ENCODE results near the gene PRPS1. TPM values are rescaled to one million over a fixed set of nuclear protein-coding genes. Genes with fewer than 3 reads are reported as not detected.
A peak's percentile ranks its signal among the peaks of the same experiment; 100 is the strongest.

PRPS1 gene
- total RNA-seq, 1 experiment from 2014 or later, result 39.9 TPM

DNA sequence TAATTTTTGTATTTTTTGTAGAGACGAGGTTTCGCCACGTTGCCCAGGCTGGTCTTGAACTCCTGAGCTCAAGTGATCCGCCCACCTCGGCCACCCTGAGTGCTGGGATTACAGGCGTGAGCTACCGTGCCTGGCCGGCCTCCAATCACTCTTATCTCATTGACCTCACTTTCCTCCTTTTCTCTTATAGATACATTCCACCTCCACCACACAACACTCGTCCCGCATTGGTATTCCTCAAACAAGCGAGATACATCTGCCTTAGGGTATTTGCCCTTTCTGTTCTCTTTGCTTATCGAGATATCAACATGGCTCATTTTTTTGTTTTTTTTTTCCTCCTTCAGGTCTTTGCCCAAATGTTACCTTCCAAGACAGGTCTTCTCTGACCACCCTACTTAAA is 1.8 kb upstream of the PRPS1 start:
- in situ Hi-C loops (cut with HindIII; ENCODE audit: low pct_unique_long_range_greater_than_20kb, low sequenced_read_pairs), result no loop called here
- no peak for DNase-seq (ENCODE audit: low read depth, low spot score)

DNA sequence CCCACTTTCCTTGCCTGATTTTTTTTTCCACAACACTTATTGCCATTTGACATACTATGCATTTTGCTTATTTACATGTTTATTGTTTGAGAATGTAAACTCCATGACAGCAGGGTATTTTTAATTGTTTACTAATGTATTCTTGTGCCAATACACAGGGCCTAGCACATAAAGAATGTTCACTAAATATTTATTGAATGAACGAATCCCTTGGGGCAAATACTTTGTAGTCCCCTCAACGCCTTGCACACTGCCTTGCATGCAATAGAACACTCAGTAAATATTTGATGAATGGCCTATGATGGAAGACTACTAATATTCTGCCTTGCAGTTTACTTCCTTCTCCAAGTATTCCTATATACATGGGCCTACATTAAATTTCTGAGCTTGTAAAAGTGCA is 1.4 kb upstream of the PRPS1 start:
- in situ Hi-C loops (cut with HindIII; ENCODE audit: low pct_unique_long_range_greater_than_20kb, low sequenced_read_pairs), result no loop called here
- no peak for DNase-seq (ENCODE audit: low read depth, low spot score)

DNA sequence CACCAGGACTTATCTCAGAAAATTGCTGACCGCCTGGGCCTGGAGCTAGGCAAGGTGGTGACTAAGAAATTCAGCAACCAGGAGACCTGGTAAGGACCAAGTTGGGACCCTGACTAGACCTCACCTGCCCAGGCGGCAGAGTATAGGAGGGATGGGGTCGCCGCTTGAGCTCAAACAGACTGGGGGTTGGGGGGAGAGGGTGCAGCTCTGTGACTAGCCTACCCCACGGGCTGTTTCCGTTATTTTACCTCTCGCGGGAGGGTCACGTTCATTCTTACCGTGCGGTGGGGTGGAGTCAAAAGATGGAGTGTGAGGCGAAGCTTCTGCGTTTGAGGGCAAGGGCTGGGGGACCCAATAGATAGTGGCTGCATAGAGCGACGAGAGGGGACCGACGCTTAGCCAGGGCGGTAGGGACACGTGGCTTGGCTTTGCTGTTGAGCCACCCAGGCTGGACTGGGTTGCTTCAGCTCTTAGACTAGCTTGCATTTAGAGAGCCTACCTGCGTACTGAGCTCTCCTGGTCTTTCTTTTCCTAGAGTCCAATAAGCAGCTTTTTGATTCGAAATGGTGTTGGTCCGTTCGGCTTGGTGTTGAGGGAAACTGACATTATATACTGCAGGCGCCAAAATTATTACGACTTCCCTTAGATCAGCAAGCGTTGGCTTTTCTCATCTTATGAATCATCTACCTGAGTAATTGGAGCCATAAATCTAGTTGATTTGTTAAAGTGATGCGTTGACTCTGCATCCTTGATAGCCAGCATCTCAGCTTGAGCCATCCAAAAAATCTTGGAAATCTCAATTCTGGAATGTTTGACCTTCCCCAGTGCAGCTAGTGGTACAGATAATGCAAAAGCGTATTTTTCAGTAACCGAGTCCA is 591 bp downstream of the PRPS1 start:
- DNase-seq (ENCODE audit: low read depth, low spot score), result peak; percentile 23
- in situ Hi-C loops (cut with HindIII; ENCODE audit: low pct_unique_long_range_greater_than_20kb, low sequenced_read_pairs), result no loop called here

DNA sequence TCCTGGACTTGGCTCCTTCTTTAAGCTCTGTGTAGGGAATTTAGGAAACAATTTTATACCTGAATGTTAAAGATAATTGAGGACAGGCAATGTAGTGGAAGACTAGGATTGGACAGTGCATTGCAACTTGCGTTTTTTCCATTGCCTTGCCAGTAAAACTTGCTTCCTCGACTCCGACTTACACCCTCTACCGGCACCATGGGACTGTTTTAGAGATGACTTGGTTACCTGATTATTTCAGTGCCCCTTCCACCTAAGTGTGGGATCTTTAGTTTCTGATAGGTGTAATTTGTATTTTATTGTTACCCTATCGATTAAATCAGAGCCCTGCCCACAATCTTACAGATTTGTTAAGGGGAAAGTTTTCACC is 1.2 kb downstream of the PRPS1 start:
- in situ Hi-C loops (cut with HindIII; ENCODE audit: low pct_unique_long_range_greater_than_20kb, low sequenced_read_pairs), result no loop called here
- peak; percentile 30 for DNase-seq (ENCODE audit: low read depth, low spot score)

DNA sequence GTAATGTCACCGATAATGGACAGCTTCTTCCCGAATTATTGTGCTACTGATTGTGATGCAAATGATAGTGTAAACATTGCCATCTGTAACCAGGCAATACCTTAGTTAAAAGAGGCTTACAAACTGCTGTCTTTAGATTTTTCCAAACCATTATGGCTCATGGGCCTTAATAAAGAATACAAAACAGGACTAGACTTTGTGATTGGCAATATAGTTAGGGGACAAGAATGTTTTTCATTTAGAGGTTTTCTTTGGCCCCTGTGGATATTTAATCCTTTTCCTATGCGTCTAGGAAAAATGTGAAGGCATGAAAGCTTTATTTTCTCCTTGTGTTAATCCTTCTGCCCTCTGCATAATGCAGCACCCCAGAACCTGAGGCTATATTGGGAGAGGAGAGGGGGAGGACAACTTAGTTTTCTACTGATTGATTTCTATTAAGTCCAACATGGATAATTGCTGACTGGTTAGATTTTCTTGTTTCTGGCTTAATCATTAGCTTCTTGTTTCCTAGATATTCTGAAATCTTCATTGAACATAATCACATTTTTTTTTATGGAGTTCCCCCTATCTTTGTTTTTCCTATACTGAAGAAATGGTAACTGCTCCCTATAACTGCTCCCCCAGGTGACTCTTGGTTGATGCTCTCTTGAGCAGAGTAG is 1.9 kb downstream of the PRPS1 start:
- in situ Hi-C loops (cut with HindIII; ENCODE audit: low pct_unique_long_range_greater_than_20kb, low sequenced_read_pairs), result no loop called here

DNA sequence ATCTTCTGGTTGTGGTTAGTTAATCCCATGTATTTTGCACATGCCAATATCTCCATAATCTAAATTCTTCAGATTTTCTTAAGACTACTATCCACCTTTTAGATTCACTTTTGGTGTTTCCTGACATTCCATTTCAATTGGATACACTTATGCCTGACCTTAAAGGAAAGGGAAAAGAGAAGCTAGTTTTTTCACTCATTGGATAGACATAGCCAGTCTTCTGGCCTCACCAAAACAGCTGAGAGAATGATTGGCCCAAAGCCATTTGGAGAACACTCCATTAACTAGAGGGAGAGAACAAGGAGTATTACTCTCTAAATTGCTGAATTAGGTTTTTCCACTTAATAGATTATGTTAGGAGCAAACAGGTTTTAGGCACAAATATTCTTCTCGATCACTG is 4.0 kb downstream of the PRPS1 start:
- DNase-seq (ENCODE audit: low read depth, low spot score), result no peak
- in situ Hi-C loops (cut with HindIII; ENCODE audit: low pct_unique_long_range_greater_than_20kb, low sequenced_read_pairs), result no loop called here

More for the DNA sequence above, 1.9 kb downstream of the PRPS1 start:
- no peak for DNase-seq (ENCODE audit: low read depth, low spot score)

DNA sequence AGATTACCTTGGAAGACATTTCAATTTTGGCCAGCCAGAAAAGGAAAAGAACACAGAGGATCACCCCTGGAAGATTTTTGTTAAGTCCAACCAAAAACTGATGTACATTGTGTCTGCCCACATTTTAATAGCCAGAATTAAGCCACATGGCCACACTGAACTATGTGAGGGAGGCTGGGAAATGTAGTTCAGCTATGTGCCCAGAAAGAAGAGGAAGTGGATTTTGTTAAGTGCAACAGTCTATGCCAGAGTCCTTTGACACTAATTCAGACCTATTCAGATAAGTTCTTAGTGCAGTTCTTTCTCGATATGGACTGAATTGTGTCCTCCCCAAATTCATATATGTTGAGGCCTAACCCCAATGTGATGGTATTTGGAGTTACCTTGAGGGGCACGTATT is 18.4 kb downstream of the PRPS1 start:
- in situ Hi-C loops (cut with HindIII; ENCODE audit: low pct_unique_long_range_greater_than_20kb, low sequenced_read_pairs), result no loop called here
- no peak for DNase-seq (ENCODE audit: low read depth, low spot score)

DNA sequence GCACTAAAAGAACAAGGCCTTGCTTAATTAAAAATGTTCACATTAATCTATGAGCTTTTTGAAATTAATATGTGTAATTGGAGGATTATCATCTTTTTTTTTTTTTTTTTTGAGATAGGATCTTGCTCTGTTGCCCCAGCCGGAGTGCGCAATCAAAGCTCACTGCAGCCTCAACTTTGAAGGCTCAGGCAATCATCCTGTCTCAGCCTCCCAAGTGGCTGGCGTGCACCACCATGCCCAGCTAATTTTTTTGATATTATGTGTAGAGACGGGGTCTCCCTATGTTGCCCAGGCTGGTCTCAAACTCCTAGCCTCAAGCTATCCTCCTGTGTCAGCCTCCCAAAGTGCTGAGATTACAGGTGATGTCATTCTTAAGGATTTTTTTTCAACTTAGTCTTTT is 20.0 kb downstream of the PRPS1 start:
- in situ Hi-C loops (cut with HindIII; ENCODE audit: low pct_unique_long_range_greater_than_20kb, low sequenced_read_pairs), result no loop called here
- DNase-seq (ENCODE audit: low read depth, low spot score), result no peak

DNA sequence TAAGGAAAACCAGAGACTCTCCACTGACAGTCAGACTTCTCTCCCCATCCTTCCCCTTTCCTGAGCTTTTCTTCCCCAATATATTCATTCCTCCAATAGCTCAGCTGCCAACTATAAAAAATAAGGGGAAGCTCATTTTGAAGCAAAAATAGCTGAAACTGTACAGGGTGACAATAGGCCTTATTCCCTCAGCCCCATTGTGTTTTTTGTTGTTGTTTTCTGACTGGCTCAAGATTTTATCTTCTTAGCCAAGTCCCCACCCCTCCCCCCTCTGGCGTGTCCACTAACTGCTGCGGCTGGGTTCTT is 26.2 kb downstream of the PRPS1 start:
- in situ Hi-C loops (cut with HindIII; ENCODE audit: low pct_unique_long_range_greater_than_20kb, low sequenced_read_pairs), result no loop called here
- no peak for DNase-seq (ENCODE audit: low read depth, low spot score)

DNA sequence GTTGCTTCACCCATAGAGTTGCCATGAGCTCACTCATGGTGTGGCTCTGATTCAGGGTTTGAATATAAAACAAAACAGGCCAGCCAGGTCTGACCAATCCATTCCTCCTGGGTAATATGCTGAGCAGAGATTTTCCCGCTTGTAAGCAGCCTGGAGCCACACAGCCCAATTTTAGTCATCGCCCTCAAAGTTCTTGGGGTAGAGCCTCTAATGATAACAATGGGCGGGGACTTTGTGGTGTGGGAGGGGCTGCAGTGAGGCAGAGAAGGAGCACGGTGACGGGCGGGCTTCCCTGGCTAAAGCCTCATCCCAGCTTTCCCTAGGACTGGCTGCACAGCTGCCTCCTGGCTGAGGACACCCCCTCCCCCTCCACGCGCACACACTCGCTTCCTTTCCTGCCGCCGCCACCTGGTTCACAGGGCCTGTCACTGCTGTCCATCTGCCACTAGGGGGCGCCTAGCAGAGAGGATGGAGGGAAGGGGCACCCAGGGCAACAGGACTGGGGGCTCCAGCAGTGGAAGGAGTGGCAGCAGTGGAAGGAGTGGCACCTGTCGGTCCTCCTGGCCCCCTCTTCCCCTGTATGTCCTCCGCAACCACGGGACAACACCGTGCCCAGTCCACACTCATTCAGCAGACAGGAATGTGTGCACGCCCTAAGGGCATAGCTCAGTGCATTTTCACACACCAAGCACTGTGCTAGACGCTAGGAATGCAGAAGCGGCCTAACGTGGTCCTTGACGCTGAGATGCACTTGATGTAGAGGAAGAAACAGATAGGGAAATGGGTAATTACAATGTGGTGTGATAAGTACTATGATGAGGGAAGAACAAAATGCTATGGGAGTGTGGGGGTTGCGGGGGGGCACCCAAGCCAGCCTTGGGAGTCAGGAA is 26.8 kb downstream of the PRPS1 start:
- in situ Hi-C loops (cut with HindIII; ENCODE audit: low pct_unique_long_range_greater_than_20kb, low sequenced_read_pairs), result no loop called here
- peak; percentile 59 for DNase-seq (ENCODE audit: low read depth, low spot score)

DNA sequence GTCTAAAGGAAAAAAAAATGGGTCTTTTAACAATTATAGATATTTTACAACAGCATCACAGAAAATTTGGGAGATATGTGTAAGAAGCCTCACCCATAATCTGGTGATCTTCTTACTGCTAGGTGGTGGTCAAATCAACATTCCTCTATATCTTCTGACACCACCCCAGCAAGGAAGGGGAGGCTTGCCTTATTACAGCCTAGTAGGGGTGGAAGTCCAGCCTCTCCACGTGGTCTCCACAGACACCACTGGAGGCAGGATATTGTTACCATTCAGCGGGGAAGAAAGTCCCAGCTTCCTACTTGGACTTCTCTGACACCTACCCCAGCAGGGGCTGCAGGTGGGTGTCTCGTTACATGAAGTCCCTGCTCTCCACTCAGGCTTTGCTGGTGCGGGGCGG is 28.7 kb downstream of the PRPS1 start:
- in situ Hi-C loops (cut with HindIII; ENCODE audit: low pct_unique_long_range_greater_than_20kb, low sequenced_read_pairs), result no loop called here
- DNase-seq (ENCODE audit: low read depth, low spot score), result no peak

DNA sequence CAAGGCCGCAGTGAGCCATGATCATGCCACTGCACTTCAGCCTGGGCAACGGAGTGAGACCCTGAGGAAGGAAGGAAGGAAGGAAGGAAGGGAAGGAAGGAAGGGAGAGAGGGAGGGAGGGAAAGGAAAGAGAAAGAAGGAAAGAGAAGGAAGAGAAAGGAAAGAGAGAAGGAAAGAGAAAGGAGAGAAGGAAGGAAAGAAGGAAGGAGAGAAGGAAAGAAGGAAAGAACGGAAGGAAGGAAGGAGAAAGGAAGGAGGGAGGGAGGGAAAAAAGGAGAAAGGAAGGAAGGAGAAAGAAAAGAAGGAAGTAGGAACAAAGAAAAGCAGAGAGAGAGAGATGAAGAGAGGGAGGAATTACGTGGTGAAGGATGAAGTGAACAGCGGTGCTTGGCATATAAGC is 30.4 kb downstream of the PRPS1 start:
- in situ Hi-C loops (cut with HindIII; ENCODE audit: low pct_unique_long_range_greater_than_20kb, low sequenced_read_pairs), result no loop called here
- no peak for DNase-seq (ENCODE audit: low read depth, low spot score)

DNA sequence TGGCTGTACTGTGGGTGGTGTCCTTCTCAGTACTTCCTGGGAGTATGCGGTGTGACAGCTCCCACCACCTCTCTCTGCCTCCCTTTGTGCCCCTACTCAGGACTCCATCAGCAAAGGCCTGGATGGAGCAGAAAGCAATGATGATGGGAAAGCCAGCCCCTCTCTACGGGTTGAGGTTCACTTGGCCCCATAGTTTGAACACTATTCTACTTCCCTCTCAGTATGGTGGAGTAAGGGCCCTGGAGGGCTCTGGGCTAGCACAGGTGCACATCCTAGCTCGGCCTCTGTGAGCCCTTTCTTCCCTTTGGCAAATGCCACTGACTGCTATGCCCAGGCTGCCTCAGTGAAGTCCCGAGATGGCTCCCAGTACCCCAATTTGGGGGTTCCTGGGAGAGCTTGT is 31.0 kb downstream of the PRPS1 start:
- no peak for DNase-seq (ENCODE audit: low read depth, low spot score)
- in situ Hi-C loops (cut with HindIII; ENCODE audit: low pct_unique_long_range_greater_than_20kb, low sequenced_read_pairs), result no loop called here

DNA sequence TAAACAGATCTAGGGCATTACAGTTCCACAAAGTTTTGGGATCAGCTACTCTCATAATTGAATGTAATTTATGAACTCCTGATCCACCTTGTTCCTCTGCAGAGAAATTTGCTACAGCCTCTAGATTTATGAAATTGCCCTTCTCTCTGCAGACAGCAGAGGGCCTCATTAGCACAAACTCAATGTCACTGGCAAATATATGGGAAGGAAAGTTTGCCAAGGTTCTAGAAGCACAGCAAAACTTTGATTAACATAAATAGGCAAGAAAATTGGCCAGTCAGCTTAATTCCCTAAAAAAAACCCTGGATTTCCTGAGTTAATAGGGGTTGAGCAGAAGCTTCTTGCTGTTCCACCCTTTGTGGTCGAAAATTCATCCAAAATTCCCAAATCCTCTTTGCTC is 31.5 kb downstream of the PRPS1 start:
- in situ Hi-C loops (cut with HindIII; ENCODE audit: low pct_unique_long_range_greater_than_20kb, low sequenced_read_pairs), result no loop called here
- peak; percentile 61 for DNase-seq (ENCODE audit: low read depth, low spot score)

DNA sequence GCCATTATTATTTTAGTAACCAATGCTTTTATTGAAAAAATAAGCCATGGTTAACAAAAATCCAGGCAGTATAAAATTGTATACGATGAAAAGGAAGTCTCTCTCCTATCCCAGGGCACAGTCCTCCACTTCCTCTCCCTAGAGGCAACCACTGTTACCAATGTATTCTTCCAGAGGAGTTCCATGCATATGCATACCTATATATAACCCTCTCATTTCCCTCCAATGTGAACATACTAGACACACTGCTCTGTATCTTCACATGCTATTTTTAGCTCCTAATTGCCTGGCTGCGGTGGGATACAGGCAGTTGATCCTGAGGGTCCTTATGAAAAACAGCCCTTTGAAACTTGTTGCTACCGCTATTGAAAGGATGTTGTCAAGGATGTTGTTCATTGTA is 33.8 kb downstream of the PRPS1 start:
- in situ Hi-C loops (cut with HindIII; ENCODE audit: low pct_unique_long_range_greater_than_20kb, low sequenced_read_pairs), result no loop called here
- DNase-seq (ENCODE audit: low read depth, low spot score), result no peak

DNA sequence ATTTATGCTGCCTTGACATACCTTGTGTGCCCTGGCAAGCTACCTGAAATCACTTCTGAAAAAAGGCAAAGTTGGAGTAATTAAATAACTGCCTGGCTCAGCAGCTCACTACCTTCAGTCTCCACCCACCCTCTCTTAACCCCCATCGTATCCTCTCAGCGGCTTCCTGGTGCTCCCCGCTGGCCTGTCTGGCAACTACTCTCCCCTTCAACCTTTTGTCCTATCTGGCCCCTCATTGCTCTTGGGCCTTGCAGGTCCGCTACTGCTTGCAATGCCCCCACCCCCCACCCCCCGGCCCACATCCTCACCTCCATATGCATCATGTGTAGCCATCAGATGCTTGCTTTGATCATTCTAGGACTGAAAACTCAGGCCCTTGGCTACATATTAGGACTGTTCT is 34.5 kb downstream of the PRPS1 start:
- DNase-seq (ENCODE audit: low read depth, low spot score), result no peak
- in situ Hi-C loops (cut with HindIII; ENCODE audit: low pct_unique_long_range_greater_than_20kb, low sequenced_read_pairs), result no loop called here

DNA sequence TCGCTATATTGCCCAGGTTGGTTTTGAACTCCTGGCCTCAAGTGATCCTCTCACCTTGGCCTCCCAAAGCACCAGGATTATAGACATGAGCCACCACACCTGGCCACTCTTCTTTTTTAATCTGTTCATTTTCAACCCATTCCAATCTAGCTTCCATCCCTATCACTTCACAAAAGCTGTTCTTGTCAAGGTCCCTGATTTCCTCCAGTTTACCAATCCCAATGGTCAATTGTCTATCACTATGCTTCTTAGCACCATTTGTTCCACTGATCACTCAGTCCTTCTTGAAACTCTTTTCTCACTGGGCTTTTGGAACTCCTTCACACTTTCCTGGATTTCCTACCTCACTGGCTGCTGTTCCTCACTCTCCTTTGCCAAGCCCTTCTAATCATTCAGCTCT is 38.6 kb downstream of the PRPS1 start:
- DNase-seq (ENCODE audit: low read depth, low spot score), result no peak
- in situ Hi-C loops (cut with HindIII; ENCODE audit: low pct_unique_long_range_greater_than_20kb, low sequenced_read_pairs), result no loop called here

DNA sequence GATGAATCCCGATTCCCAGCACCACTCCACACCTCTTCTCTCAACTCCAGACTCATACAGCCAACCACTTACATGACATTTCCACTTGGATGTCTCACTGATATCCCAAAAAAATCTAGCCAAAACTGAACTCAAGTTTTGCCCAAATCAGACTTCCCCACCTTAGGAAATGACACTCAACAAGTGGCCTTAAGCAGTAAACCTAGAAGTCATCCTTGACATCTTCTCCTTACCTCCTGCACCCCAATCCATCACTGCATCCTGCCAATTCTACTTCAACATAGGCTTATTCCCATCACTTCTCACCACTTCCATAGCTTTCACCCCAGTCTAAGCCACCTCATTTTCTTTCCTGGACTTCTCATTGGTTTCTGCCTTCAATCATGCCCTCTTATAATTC is 39.1 kb downstream of the PRPS1 start:
- in situ Hi-C loops (cut with HindIII; ENCODE audit: low pct_unique_long_range_greater_than_20kb, low sequenced_read_pairs), result no loop called here

More for the DNA sequence above, 39.1 kb downstream of the PRPS1 start:
- no peak for DNase-seq (ENCODE audit: low read depth, low spot score)
